Activated CD4-positive, alpha-beta T cell treated with anti-CD3 and anti-CD28 coated beads, Interleukin-2, amount 50 U/mL, for 4 hours (primary cell): Measurements from ENCODE around the gene OIT3.

Experiments used
- DNase-seq, 2 experiments: peaks; one replicate each; pipeline ENCODE4 v3.0.0-alpha.2; 2020

The OIT3 gene

GRCh38 chr10:72953687-72954086, 60.1 kb downstream of the OIT3 start:
- no peak for DNase-seq

- DNase-seq: no peak
Measured at GRCh38 chr10:72954230-72954595, 60.7 kb downstream of the OIT3 start.

DNA sequence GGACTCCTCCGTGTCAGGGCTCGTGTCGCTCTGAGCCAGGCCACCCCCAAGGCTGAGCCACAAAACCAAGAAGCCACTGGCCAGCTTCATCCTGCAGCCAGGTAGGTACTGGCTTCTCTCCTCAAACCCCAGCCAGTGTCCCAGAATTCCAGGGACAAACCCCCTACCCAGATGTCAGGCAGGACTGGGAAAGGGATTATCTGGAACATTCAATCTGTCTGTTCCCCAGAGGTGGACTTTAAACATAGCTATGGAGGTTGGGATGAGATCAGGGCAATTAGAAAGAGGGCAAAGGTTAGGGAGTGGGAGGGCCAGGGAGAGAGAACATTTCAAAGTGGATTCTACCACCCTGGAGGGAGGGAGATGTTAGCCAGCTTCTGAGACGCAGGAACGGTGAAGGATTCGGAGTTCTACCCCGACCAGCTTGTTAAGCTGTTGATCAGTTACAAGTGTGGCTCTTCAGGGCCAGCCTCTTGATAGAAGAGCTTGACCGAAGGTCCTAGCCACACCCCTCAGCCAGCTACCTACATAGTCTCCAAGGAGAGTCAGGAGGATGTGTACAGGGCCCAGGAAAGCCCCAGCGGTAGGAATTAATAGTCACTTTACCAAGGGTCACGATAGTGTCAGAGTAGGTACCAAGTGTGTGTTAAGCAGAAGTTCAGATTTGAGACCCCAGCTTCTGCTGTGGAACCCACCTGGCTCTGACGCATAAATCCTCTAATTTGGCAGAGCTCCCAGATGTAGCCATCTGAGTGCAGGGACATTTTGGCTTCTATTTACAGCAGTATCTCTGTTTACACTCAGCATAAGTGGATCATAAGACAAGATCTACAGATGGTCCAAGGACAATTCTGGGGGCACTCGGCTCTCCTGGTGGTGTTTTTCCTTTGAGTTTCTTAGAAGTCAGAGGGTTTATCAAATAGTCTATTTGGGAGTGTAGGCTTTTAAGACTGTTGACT, 61.3 kb downstream of the OIT3 start, which contains the start of gene PLA2G12B:
TSS of gene PLA2G12B (minus strand) at position 211 of the 959 bp plus-strand sequence. CDS start at position 90, 121 bp downstream.
- no peak for DNase-seq

DNA sequence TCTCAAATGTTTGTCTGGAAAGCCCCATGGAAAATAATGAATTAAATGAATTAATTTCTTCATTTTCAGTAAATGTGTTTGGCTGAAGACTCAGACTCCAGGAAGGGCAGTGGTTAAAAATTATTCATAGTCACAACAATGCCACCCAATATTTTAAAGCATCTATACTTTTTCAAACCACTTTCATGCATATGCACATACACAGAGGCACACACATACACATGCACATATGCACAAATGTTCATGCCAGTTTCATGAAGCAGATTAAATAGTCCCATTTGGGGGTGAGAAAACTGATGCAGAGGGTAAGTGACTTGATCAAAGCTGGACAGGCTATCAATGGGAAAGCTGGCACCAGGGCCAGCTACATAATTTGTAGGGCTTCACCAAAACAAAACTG, 62.5 kb downstream of the OIT3 start:
- DNase-seq: no peak

DNA sequence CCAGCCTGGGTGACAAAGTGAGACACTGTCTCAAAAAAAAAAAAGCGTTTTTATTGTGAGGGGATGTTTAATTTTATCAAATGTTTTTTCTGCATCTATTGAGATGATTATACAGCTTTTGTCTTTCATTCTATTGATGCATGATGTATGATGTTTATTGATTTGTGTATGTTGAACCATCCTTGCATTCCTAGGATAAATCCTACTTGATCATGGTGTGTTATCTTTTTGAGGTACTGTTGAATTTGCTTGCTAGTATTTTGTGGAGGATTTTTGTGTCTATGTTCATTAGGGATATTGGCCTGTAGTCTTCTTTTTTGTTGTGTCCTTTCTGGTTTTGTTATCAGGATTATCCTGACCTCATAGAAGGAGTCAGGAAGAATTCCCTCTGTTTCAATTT, 83.3 kb downstream of the OIT3 start:
- DNase-seq: no peak

DNA sequence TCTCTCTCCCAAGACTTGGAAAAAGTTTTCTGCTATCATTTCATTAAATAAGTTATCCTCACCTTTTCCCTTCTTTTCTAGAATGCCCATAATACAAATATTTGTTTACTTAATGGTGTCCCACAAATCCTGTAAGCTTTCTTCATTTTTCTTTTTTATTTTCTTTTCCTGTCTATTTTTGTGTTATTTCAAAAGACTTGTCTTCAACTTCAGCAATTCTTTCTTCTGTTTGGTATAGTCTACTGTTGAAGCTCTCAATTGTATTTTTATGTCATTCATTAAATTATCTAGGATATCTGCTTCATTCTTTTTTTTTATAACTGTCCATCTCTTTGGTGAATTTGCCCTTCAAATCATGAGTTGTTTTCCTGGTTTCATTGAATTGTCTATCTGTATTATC, 86.2 kb downstream of the OIT3 start:
- DNase-seq: no peak

DNA sequence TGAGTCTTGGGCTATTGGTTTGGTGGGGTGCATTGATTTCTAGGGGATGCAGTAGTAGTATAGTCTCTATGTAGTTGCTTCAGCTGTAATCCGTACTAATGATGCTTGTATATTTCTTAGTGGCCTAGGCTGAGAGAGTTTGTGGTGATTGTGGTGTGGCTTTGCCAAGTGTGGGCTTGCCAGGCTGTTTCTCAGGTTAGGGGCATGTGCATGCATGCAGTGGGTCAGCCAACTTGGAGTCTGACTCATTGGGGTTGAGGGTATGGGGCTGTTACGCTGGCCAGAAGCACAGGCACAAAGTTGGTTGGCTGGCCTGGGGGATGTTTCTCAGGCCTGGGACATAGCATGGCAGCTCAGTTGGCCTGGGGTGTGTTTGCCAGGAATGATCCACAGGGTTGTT, 86.8 kb downstream of the OIT3 start:
- DNase-seq: no peak

GRCh38 chr10:72981028-72981881, 87.7 kb downstream of the OIT3 start:
- no peak for DNase-seq

- DNase-seq: no peak
Measured at GRCh38 chr10:72981882-72982529, 88.5 kb downstream of the OIT3 start.
